Ovary (tissue), 10 donors: ENCODE results near the gene OR4D2. TPM values are rescaled to one million over a fixed set of nuclear protein-coding genes. Genes with fewer than 3 reads are reported as not detected.

Source experiments
- DNase-seq, 5 donors: peaks; one replicate each; pipeline ENCODE4 v3.0.0-alpha.2; 2019 to 2020
- H3K27ac ChIP-seq, 2 donors: fragments of 200-600 bp; one replicate each; pipeline versions ENCODE4 v1.5.1 to v1.8.0; 2019 to 2022
- H3K27me3 ChIP-seq: fragments of 200-600 bp; one replicate; pipeline ENCODE4 v1.8.0; 2022
- H3K36me3 ChIP-seq: fragments of 200-600 bp; sonication (generic); one replicate; pipeline ENCODE4 v1.5.1; 2019
- H3K4me1 ChIP-seq: one replicate; pipeline ENCODE4 v1.8.1; 2013; ENCODE audit warnings: mild to moderate bottlenecking, moderate library complexity; ENCODE audit not compliant: insufficient read depth
- H3K4me3 ChIP-seq: fragments of 200-600 bp; sonication (generic); one replicate; pipeline ENCODE4 v1.5.1; 2017
- H3K9me3 ChIP-seq, 2 donors: fragments of 200-600 bp in 1 of 2; sonication (generic) in 1 of 2; one replicate each; pipeline versions ENCODE4 v1.5.1 to v1.8.1; 2013 to 2019; ENCODE audit warnings: mild to moderate bottlenecking in 1 of 2, moderate library complexity in 1 of 2
- CTCF ChIP-seq, 3 donors: fragments of 450-650 bp in 2 of 3; fragments of 200-600 bp in 1 of 3; IDR thresholded peaks; one replicate each; pipeline versions ENCODE4 v1.5.1 to v1.8.0; 2016 to 2022; ENCODE audit warnings: antibody characterized with exemption in 3 of 3, mild to moderate bottlenecking in 1 of 3
- EP300 ChIP-seq: sonication (generic); formaldehyde crosslinking; IDR thresholded peaks from one replicate; pipeline ENCODE4 v1.6.1; 2017; ENCODE audit warnings: antibody characterized with exemption
- POLR2A ChIP-seq: fragments of 450-650 bp; IDR thresholded peaks from one replicate; pipeline ENCODE4 v1.6.1; 2017; ENCODE audit warnings: antibody characterized with exemption, mild to moderate bottlenecking, moderate library complexity
- WGBS, 3 donors: extraction: QIAGEN DNeasy Blood & Tissue Kit in 1 of 3; methylation state at CpG; one replicate each; pipeline versions ENCODE4 v1.1.5 to v1.1.7; 2013 to 2017; 5-methylcytosine and 5-hydroxymethylcytosine counted together
- intact Hi-C, 4 donors: fragments of 100-400 bp; cut with DNase I; formaldehyde crosslinking; loops; one replicate each; pipeline versions ENCODE4 v1.11.0 to v1.15.1; 2022 to 2023
- long read RNA-seq, 3 donors: library from polyadenylated mRNA in 2 of 3; unstranded in 2 of 3; transcript quantifications; one replicate each; pipeline ENCODE4 v2.0.0 and lab custom pipeline, GENCODE V29; 2021 to 2026
- polyA plus RNA-seq, 2 donors: library from polyadenylated mRNA; stranded (reverse); fragments of 200-250 nt in 1 of 2; fragments of 350-450 nt in 1 of 2; fragmentation: Illumina TruSeq in 1 of 2; extraction: RNeasy Lipid Tissue Mini Kit (QIAGEN cat#74804) in 1 of 2; gene quantifications; one replicate each; pipeline ENCODE4 v1.2.3, GENCODE V29; 2013 to 2014
- total RNA-seq, 7 donors: library from RNA; depleted of rRNA in 2 of 7; stranded (reverse); fragments of >200 nt in 2 of 7; fragmentation: NEBNext Ultra II Directional in 3 of 7; extraction: Animal tissue kit (Norgen Biotek cat#: 25700) in 3 of 7; gene quantifications; one replicate each; pipeline versions ENCODE4 v1.1.0 to v1.2.4, GENCODE V29; 2016 to 2023
- donor health status: DM: no; HTN: no; CAD: no; lungs with moderate emphysema.
- donor health status: DM: no; HTN: no; CAD: no.
- donor health status: Bipolar disorder and iron deficiency.
- donor health status: DM: yes; HTN: yes; CAD: no.
- donor health status: DM: no; HTN: no; CAD: no.
- donor health status: DM: yes; HTN: yes; CAD: no.

The OR4D2 gene
- total RNA-seq (not detected), polyA plus RNA-seq (not detected)
- long read RNA-seq, donor 1, result 0 reads
- long read RNA-seq, donor 2, result 0 reads
- long read RNA-seq, donor 3, result 0 reads

- no peak for DNase-seq
- 50 to 66% (median 57%) methylated on average over 6 of the region's 6 CpGs for WGBS, 3 donors
Measured at GRCh38 chr17:58166682-58167081, at the start of gene OR4D2. Gene OR4D2 (plus strand): TSS chr17:58166982. CDS start chr17:58169656, 2,674 bp downstream.

GRCh38 chr17:58117382-58117781, 49.4 kb upstream of the OR4D2 start:
- Histone ChIP-seq H3K27me3 (no peaks in the 10 kb centered on the region), H3K36me3 (no peaks in the 10 kb centered on the region), H3K4me3 (no peak overlapping the region), H3K27ac (no peak overlapping the region), H3K4me1 (no peaks in the 10 kb centered on the region), H3K9me3 (no peaks in the 10 kb centered on the region)
- WGBS, 3 donors, result 91 to 94% (median 91%) methylated on average over 5 of the region's 5 CpGs
- TF ChIP-seq EP300 (no peak), CTCF (IDR thresholded peaks at IDR 0.05) (no peak), POLR2A (no peak)
- no peak for DNase-seq
- intact Hi-C loops, result loop anchor here in 2 of 4 donors (10.0 kb wide), 2 partner anchors 983 to 993 kb away; no protein-coding TSS in a partner anchor

More at GRCh38 chr17:58166682-58167081, at the start of gene OR4D2:
- Histone ChIP-seq H3K27me3 (peaks cover 3% of the 10 kb centered on the region), H3K4me1 (no peaks in the 10 kb centered on the region), H3K27ac (no peak within 1 kb of the TSS), H3K9me3 (no peaks in the 10 kb centered on the region), H3K36me3 (no peaks in the 10 kb centered on the region), H3K4me3 (no peak within 1 kb of the TSS)
- TF ChIP-seq CTCF (IDR thresholded peaks at IDR 0.05) (no peak), EP300 (no peak), POLR2A (no peak)
- intact Hi-C loops, result no loop called here

GRCh38 chr17:58119491-58119890, 47.3 kb upstream of the OR4D2 start:
- Histone ChIP-seq H3K9me3 (no peaks in the 10 kb centered on the region), H3K4me1 (no peaks in the 10 kb centered on the region), H3K27ac (no peak overlapping the region), H3K27me3 (no peaks in the 10 kb centered on the region), H3K4me3 (no peak overlapping the region), H3K36me3 (no peaks in the 10 kb centered on the region)
- TF ChIP-seq CTCF (IDR thresholded peaks at IDR 0.05), result no peak
- no peak for TF ChIP-seq POLR2A
- TF ChIP-seq EP300, result no peak
- WGBS, 3 donors, result 52 to 55% (median 53%) methylated on average over 3 of the region's 3 CpGs
- intact Hi-C loops, result loop anchor here in 2 of 4 donors (10.0 kb wide), 2 partner anchors 985 to 995 kb away; no protein-coding TSS in a partner anchor
- no peak for DNase-seq

- no peaks in the 10 kb centered on the region for H3K9me3 ChIP-seq
- H3K36me3 ChIP-seq, result no peaks in the 10 kb centered on the region
- no peak overlapping the region for H3K4me3 ChIP-seq
- DNase-seq, result peak in 4 of 5 donors; percentile 12 to 30 (median 21)
- TF ChIP-seq CTCF (IDR thresholded peaks at IDR 0.05), result no peak
- no peak for TF ChIP-seq POLR2A
- TF ChIP-seq EP300, result no peak
- intact Hi-C loops, result no loop called here
- WGBS, 3 donors, result 20 to 23% (median 21%) methylated on average over 7 of the region's 7 CpGs
- no peaks in the 10 kb centered on the region for H3K4me1 ChIP-seq
- H3K27me3 ChIP-seq, result no peaks in the 10 kb centered on the region
- no peak overlapping the region for H3K27ac ChIP-seq
Measured at GRCh38 chr17:58120195-58120822, 46.5 kb upstream of the OR4D2 start.
